ENCODE results near the gene TTC28.

Gene TTC28

DNA sequence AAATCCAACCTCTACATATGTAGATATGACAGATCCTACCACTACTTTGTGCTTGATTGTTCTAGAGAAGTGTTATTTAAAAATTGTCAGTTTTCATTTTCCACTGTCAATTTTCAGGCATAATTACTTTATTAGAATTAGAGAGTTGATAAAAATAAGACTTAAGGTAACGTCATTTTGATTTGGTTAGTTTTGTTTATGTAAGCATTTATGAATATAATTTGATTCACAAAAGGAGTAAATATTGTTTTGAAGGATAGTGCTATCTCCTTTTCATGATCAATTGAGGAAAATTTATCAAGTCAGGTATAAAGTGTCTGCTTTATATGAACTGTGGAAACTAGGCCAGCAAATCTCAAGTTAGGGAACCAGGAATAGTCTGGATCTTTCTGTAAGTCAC is 718.0 kb downstream of the TTC28 start:
- no peak for DNase-seq (ENCODE audit: low read depth)

DNA sequence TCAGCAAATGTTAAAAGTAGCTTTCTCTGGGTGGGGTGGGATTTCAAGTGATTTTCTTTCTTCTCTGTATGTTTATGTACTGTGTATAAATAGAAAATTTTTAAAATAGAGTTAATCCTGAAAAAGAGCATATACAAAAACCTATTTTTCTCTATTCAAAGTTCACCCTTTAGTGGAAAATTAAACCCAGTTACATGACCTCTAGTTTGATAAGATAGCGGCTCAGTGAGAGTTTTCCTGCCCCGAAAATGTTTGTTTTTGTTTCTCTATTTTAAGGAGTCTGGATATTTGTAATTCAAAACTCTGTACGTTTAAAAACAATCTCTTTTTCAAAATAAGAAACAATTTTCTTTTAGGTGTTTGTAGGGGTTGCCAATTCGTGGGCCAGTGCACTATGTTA is 718.5 kb downstream of the TTC28 start:
- no peak for DNase-seq (ENCODE audit: low read depth)

- DNase-seq (ENCODE audit: low read depth), result no peak
Measured at GRCh38 chr22:27959335-27960090, 720.1 kb downstream of the TTC28 start.

DNA sequence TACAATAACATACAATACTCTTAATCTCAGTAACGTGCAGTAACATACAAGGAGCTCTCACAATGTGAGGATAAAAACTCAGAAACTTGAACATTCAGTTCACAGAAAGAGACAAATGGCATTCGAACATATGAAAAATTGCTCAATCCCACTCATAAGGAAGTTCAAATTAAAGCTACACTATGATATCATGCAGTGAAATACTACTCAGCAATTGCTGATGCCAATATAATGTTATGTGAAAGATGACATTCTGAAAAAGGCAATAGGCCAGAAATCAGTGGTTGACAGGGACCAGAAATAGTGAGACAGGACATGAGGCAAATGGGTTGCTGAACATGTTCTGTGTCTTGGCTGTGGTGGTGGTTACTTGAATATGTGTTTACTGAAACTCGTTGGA is 726.9 kb downstream of the TTC28 start:
- DNase-seq (ENCODE audit: low read depth), result no peak

DNA sequence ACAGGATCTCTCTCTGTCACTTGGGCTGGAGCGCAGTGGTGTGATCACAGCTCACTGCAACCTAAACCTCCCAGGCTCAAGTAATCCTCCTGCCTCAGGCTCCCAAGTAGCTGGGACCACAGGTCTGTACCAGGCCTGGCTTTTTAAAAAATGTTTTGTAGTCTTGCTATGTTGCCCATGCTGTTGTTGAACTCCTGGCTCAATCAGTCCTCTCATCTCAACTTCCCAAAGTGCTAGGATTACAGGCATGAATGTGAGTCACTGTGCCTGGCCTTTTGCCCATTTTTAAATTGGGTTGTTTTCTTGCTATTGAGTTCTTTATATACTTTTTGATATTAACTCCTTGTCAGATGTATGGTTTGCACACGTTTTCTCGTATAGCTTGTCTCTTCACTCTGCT is 727.5 kb downstream of the TTC28 start:
- DNase-seq (ENCODE audit: low read depth), result peak; percentile 60

DNA sequence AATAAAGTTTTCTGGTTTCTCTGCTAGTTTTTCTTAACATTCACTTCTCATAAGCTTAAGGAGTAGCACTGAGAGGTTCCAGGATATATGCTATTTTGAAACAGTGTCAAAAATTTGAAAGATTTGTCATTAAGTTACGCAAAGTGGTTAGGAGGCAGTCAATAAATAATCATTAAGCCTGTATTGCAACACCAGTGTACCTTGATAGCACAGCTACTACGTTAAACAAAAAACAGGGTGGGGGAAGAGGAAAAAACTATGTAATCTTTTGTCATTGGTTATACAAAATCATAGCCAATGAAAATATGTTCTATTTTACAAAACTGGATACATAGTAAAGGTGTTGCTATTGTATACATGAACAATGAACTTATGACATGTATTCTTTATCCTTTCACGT is 730.2 kb downstream of the TTC28 start:
- DNase-seq (ENCODE audit: low read depth), result no peak

DNA sequence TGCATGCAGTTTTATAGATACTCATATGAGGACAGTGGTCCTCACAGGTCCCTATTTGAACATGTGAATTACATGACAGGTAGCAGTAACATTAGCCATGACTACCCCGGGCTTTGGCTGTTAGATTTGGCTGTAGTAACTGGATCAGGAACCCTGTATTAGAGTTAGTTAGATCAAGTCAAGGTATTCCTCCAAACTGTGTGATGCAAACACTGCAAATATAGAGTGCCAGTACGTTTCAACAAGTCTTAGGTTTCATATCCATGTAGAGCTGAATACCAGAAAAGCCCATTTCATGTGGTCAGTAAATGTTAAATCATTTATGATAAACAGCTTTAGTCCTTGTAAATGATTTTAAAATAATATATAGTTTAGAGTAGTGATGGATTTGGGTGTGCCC is 731.1 kb downstream of the TTC28 start:
- DNase-seq (ENCODE audit: low read depth), result no peak

GRCh38 chr22:27947448-27947847 is 732.2 kb downstream of the TTC28 start:
- no peak for DNase-seq (ENCODE audit: low read depth)

DNA sequence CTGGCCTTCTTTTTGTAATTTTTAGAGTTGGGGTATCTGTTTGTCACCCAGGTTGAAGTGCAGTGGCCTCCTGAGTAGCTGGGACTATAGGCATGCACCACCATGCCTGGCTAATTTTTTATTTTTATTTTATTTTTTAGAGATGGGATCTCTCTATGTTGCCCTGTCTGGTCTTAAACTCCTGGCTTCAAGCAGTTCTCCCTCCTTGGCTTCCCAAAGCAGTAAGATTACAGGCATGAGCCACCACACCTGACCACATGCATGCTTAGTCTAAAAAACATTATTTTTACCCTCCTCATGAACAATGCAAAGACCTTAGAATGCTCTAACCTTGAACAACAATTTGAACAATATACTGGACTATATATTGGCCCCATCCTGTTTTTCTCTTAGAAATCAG is 738.5 kb downstream of the TTC28 start:
- no peak for DNase-seq (ENCODE audit: low read depth)

GRCh38 chr22:27937453-27937852 is 742.2 kb downstream of the TTC28 start:
- DNase-seq (ENCODE audit: low read depth), result no peak

GRCh38 chr22:27935897-27936296 is 743.7 kb downstream of the TTC28 start:
- no peak for DNase-seq (ENCODE audit: low read depth)

DNA sequence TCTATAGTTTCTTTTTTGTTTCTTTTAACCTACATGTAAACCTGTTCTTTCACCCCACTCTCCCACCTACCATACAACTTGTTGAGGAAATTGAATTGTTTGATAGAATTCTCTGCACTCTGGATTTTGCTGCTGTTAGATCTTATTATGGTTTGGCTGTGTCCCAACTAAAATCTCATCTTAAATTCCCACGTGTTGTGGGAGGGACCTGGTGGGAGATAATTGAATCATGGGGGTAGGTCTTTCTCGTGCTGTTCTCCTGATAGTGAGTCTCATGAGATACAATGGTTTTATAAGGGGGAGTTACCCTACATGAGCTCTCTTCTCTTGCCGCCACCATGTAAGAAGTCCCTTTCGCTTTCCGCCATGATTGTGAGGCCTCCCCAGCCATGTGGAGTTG is 745.6 kb downstream of the TTC28 start:
- DNase-seq (ENCODE audit: low read depth), result no peak

DNA sequence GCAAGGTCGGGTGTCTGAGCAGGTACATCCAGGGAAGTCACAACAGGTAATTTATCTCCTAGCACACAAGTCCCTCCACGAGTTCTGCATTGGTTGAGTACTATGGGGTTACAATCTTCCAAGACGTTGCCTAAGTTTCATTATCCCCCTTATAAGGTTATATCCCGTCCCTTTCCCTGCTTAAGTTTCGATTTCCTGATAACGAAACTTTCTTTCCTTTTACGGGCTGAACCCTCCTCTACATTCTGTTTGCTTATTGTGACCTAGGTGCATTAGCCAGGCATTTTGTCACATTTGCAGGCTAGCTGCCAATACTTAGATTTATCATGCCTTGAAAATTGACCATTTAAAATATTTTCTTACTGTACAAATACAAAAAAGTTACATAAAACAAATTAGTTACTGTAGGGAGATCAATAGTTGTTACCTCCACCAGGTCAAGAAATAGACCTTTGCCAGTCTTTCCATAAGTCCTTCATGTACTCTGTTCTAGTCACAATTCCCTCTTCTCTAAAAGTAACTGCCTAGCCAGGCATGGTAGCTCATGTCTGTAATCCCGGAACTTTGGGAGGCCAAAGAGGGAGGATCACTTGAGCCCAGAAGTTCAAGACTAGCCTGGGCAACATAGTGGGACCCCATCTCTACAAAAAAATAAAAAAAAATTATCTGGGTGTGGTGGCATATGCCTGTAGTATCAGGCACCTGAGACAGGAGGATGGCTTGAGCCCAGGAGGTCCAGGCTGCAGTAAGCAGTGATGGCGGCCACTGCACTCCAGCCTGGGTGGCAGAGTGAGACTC is 746.3 kb downstream of the TTC28 start:
- no peak for DNase-seq (ENCODE audit: low read depth)

DNA sequence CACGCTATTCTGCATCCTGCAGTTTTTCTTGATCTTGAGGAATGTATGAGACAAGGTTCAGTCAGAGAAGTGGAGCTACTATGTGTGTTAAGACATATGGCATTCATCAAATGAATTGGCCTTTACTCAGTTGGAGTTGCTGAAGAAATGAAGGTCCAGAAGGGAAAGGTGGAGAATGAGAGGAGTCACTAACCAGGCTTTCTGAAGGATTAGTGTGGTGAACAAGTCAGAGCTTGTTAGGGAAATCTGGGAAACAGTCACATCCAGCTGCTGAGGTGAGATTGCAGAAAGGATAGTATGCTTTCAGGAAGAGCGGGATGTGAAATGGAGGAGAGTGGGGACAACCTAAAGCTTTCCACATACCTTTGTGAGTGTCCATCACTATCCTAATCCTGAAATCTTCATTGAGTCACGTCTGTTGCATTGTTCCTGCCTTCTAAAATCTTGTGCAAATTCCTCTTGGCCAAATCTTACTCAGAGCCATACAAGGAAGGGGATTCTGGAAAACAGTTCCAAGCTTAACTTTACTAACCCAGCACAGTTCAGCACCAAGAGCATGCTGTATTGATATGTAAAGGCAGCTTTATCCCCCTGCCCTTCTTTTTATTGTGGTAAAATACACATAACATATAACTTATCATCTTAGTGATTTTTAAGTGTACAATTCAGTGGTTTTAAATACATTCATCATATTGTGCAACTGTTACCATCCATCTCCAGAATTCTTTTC is 749.1 kb downstream of the TTC28 start:
- no peak for DNase-seq (ENCODE audit: low read depth)
